ENCODE measurements around the gene SAMD11. TPM values are rescaled to one million over a fixed set of nuclear protein-coding genes. Genes with fewer than 3 reads are reported as not detected.

The SAMD11 gene
- total RNA-seq, 1 experiment from 2014 or later = 13.5 TPM

GRCh38 chr1:981491-981954 is 57.8 kb downstream of the SAMD11 start:
- Histone ChIP-seq H3K79me2 (ENCODE audit: insufficient read depth, low read length) (no peaks in the 10 kb centered on the region), H4K5ac (ENCODE audit: insufficient read length, low read depth, low read length) (no peak overlapping the region), H3K4me2 (ENCODE audit: insufficient read depth, insufficient read length, low read length) (no peak overlapping the region), H3K27me3 (ENCODE audit: insufficient read depth, low read length) (peaks cover 2% of the 10 kb centered on the region; the same call in 1 of the 2 replicates), H2AK5ac (ENCODE audit: insufficient read length, low read length) (no peak overlapping the region), H4K20me1 (ENCODE audit: control insufficient read depth, insufficient read depth, insufficient read length) (no peaks in the 10 kb centered on the region), H3K56ac (ENCODE audit: insufficient read length, low read depth, low read length) (no peak overlapping the region), H3K9me3 (ENCODE audit: control insufficient read depth, low read depth, low read length) (no peaks in the 10 kb centered on the region), H2BK15ac (ENCODE audit: low read depth, low read length) (no peak overlapping the region), H3K4ac (ENCODE audit: low read depth, low read length) (no peak overlapping the region), H3K4me1 (ENCODE audit: insufficient read depth, low read length) (no peaks in the 10 kb centered on the region), H2BK5ac (ENCODE audit: insufficient read length, low read length) (no peak overlapping the region), H3T11ph (ENCODE audit: low read length) (no peak overlapping the region), H2BK12ac (ENCODE audit: insufficient read length, low read depth, low read length) (no peak overlapping the region), H3K23ac (ENCODE audit: insufficient read length, low read depth, low read length) (no peak overlapping the region), H3K9ac (ENCODE audit: extremely low read depth, insufficient read length, low read length) (no peak overlapping the region), H2BK20ac (ENCODE audit: low read depth, low read length, poor library complexity, severe bottlenecking) (no peak overlapping the region), H2BK120ac (ENCODE audit: low read depth, low read length, poor library complexity, severe bottlenecking) (no peak overlapping the region), H4K91ac (ENCODE audit: insufficient read length, low read depth, low read length) (no peak overlapping the region), H3K23me2 (ENCODE audit: insufficient read length, low read depth, low read length, poor library complexity, severe bottlenecking) (no peaks in the 10 kb centered on the region), H3K14ac (ENCODE audit: insufficient read depth, low read length) (no peak overlapping the region), H3K27ac (ENCODE audit: insufficient read length, low read depth, low read length) (no peak overlapping the region), H3K79me1 (ENCODE audit: insufficient read depth, low read depth, low read length, poor library complexity, severe bottlenecking) (no peaks in the 10 kb centered on the region), H2AFZ (ENCODE audit: low read length) (no peak overlapping the region), H4K8ac (replicated peaks; ENCODE audit: insufficient read length, low read depth, low read length) (no peak overlapping the region), H3K18ac (ENCODE audit: insufficient read length, low read depth, low read length) (no peak overlapping the region)
- Mint-ChIP-seq H3K27ac (no peak overlapping the region), H3K36me3 (ENCODE audit: insufficient read depth in 1 of 3, low read depth in 3 of 3) (peaks cover 0 to 6% (median 4%) of the 10 kb centered on the region in 3 experiments; a peak in 4 of 7 replicates), H3K27me3 (ENCODE audit: low read depth) (peaks cover 72% of the 10 kb centered on the region), H3K9me3 (peaks cover 4 to 6% of the 10 kb centered on the region in 2 experiments), H3K4me3 (no peak overlapping the region), H3K4me1 (0 out of 4 replicates have a peak, but pooled peaks cover 0 to 4% of the 10 kb centered on the region in 2 experiments)
- no CpG with 5 or more reads among the region's 21 CpGs for WGBS (ENCODE audit: extremely low coverage, insufficient read length, low lambda C conversion rate)
- TF ChIP-seq CTCF (conservative IDR thresholded peaks at IDR 0.05) = no peak
- DNase-seq = no peak

Data from H9 (cell line).